HL-60/S4 treated with phorbol 12-myristate 13-acetate at 8.2 ng/mL for 4 days and 3 days (cell line): ENCODE results near the gene CALY.

Source experiments
- in situ Hi-C: fragments of 300-500 bp; cut with MboI; formaldehyde crosslinking; loops from 2 replicates; pipeline ENCODE4 v1.15.0; 2022; ENCODE audit warnings: low sequenced_read_pairs

Gene CALY

GRCh38 chr10:133312769-133313145 lies 23.9 kb downstream of the CALY start:
- in situ Hi-C loops, result no loop called here

DNA sequence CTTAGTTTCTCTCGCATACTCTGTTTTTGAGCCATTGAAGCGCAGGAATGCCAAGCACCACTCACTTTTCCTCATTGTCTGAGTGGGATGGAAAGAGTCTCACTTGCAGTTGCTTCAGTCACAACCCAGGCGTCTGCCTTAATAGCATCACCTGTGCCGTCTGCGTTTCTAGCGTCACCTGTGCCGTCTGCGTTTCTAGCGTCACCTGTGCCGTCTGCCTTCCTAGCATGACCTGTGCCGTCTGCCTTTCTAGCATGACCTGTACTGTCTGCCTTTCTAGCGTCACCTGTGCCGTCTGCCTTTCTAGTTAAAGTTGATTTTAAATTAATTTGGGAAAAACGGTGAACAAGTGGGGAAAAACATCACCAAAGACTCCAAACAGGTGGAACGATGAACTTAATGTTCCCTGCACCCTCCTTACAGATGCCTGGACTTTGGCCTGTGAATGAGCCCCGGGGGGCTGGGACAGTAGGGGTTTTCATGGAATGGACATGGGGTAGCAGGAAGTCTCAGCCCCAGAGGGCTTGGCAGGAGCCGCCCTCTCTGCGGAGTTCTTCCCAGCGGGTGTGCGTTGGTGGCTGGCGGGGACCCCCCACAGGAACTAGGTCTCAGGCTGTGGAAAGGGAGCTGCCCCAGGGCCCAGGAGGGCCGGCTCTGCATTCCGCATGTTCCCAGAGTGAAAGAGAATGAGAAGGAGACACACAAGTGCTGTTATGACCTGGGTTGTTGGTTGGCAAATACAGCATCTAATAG lies 24.5 kb downstream of the CALY start:
- in situ Hi-C loops, result no loop called here

DNA sequence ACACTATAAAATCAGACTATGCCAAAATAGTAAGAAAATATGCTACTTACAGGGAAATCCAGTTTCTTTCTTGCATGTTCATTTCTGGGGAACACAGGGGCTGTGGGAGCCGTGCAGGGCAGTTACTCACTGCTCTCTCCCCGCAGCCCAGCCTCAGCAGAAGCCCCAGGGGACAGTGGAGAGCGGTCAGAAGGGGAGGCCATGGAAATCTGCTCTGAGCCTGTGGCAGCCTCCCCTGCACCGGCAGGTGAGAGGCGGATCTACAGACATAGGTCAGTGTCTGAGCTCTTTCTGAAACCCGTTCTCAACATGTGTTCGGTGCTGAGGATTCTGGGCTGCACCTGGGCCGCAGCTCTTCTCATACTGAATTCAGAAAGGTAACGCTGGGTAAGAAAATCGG lies 25.1 kb downstream of the CALY start:
- in situ Hi-C loops, result no loop called here

- in situ Hi-C loops, result no loop called here
These were observed 25.9 kb downstream of the CALY start for GRCh38 chr10:133310789-133311188.

DNA sequence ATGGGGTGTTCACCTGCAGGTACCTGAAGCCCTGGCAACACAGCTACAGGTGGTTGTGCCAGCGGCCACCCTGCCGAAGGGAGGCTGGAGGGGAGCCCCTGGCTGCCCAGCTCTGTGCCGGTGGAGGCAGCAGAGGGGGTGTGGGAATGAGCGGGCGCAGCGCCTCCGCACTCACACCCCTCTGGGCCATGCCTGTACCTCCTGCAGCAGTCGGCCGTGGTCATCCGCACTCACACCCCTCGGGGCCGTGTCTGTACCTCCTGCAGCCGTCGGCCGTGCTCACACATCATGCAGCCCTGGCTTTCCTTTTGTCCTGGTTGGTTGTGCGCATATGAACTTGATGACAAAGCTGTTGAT lies 26.3 kb downstream of the CALY start:
- in situ Hi-C loops, result no loop called here

- in situ Hi-C loops, result no loop called here
These were observed 26.8 kb downstream of the CALY start for GRCh38 chr10:133309720-133310398.

- in situ Hi-C loops, result no loop called here
These were observed 27.5 kb downstream of the CALY start for GRCh38 chr10:133309100-133309719.

DNA sequence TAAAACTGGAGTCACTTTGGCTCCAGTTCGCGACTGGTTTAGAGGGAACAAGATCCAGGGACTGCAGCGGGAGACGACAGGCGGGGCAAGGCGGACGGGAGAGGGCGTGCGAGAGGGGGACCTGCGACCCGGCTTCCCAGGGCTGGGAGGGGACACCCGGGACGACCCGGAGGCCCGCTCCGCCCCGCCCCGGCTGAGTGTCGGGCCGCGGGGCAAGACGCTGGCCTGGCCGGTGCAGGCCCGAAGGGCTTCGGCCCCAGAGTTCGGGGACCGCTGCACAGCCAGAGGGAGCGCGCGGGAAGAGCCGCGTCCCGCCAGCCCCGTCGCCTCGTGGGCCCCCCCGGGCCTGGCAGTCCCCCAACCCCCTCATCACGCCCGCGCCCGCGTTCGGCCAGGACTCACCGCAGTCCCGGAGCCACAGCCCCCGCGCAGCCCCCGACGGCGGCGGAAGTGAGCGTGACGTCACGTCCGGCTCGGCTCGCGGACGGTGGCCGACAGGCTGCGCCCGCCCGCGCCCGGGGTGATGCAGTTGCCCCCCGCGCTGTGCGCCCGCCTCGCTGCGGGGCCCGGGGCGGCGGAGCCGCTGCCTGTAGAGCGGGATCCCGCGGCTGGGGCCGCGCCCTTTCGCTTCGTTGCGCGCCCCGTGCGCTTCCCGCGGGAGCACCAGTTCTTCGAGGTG lies 28.1 kb downstream of the CALY start, which contains the start of the genes TUBGCP2 and ZNF511:
Gene TUBGCP2, minus strand, starts transcription at position 452 of the 679 bp plus-strand sequence. CDS start 5,931 bp downstream, outside the sequence.
Gene ZNF511, plus strand, starts transcription at position 494 of the 679 bp plus-strand sequence. Its CDS starts 30 bp downstream, at position 524.
- in situ Hi-C loops, result no loop called here

DNA sequence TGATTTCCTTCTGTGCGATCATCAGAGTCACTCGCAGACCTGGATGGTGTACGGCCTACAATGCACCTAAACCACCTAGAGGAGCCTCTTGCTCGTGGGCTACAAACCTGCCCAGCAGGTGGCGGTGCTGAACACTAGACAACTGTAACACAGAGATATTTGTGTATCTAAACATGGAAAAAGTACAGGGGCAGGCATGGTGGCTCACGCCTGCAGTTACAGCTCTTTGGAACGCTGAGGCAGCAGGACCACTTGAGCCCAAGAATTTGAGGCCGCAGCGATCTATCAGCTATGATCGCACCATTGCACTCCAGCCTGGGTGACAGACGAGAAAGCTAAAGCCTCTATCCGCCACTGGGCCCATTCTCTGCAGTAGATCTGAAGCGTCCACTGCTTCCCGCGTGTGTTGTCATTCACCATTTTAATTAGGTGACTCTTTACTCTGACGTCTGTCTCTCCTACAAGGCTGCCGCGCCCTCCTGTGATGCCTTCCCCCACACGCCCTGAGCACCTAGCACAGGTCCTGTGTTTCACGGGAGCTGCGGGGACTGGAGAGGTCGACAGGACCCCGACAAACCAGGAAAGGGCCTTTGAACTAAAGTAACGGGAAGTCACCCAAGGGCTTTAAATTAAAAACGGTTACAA lies 28.8 kb downstream of the CALY start:
- in situ Hi-C loops, result no loop called here

DNA sequence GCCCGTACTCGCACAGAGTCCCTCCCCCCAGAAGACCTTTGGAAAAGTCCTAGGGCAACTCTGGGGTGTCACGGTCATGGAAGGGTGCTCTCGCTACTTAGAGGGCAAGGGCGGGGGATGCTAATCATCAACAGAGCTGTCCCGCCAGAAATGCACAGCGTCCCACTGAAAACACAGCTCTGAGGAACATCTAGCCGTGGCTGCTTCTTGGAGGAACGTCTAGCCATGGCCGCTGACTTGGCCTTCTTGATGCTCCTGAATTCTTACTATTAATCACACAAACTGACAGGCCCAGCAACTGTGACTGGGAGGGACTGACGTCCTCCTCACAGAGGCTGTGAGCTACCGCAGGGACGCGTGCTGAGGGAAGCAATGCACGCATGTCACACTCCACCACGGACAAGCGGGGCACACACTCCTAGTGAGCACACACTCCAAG lies 29.7 kb downstream of the CALY start:
- in situ Hi-C loops, result no loop called here

DNA sequence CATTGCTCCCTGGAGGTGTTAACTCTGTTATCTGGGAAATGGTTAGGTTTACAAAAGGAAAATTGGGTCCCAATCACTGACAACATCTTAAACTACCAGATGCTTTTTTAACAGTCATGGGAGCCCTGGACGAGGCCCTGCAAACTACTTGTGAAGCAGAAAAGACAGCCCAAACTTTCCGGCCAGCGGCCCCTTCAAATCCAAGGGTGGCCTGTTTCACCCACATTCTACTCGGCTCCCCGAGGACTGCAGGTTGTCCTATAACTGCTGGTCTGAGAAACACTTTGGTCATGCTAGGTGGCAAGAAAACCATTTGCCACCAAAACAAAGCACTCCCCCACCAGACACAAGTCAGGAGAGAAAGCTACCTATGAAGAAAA lies 30.6 kb downstream of the CALY start:
- in situ Hi-C loops, result no loop called here

DNA sequence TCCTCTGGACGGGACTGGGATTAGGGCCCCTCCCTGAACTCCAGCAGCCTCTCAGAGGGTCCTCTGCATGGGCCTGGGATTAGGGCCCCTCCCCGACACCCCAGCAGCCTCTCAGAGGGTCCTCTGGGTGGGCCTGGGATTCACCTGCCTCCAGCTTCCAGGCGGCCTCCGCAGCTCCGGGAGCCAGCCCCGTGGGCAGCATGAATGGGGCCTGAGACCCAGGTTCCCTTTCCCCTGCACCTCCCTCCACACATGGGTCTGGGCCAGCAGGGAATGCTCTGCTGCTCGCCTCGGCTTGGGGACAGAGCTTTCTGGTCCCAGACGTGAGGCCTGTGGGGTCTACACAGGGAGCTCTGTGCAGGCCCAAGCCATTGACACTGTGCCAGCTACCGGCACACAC lies 33.5 kb downstream of the CALY start:
- in situ Hi-C loops, result no loop called here

GRCh38 chr10:133302230-133302629 lies 34.5 kb downstream of the CALY start:
- in situ Hi-C loops, result no loop called here

GRCh38 chr10:133299738-133300137 lies 37.0 kb downstream of the CALY start:
- in situ Hi-C loops, result no loop called here

- in situ Hi-C loops, result no loop called here
These were observed 37.5 kb downstream of the CALY start for GRCh38 chr10:133299224-133299623.

DNA sequence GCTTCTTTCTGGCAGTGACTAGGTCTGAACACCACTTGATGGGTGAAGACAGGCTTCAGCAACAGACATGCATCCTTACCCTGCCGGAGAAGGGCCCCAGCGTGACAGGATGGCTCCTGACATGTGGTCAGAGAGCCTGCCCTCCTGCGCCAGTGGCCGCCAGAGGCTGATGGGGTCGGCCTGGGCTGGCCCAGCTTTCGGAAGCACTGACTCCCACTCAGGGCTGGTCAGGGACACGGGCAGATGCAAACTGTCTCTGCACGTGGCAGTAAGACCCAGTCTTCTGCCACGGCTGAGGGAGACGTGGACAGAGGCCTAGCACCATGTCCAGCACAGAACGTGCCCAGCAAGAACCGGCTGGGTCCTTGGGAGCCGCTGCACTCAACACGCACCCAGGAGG lies 38.2 kb downstream of the CALY start:
- in situ Hi-C loops, result no loop called here

GRCh38 chr10:133297504-133297903 lies 39.2 kb downstream of the CALY start:
- in situ Hi-C loops, result no loop called here

DNA sequence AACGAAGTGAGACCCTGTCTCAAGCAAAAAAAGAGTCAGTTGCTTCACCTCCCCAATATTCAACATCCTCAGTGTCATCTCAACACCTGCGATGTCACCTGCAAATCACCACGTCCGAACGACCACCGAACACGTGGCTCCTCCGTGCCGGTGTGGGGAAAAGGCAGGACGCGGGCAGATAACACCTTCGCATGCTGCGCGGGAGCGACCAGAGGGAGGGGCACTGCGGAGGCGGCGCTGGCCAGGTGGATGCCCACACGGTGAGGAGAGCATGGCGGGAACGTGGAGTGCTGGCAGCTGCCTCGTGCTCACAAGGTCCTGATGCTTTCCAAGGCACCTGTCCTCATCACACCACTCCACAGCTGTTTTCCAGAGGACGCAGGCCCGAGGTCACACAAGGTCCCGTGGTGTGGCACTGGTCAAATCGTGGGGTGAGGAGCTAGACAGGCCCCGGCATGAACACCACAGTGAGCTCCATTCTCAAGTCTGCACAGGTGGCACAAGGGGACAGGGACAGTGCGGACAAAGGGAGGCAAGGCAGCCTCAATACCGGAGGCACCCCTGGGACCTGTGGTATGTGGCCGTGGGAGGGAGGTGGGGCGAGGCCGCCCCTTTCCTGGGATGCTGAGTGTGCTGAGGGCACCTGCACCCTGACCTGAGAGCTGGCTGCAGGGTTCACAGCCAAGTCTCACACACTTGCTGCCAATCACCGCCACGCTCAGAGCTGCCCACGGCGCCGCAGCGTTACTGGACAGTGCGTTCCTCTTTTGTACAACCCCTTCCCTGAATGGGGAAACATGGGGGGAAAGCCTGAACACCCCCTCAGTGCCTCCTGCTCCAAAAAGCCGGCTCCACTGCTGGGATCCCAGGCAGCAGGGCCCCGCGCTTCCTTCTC lies 41.0 kb downstream of the CALY start:
- in situ Hi-C loops, result no loop called here

DNA sequence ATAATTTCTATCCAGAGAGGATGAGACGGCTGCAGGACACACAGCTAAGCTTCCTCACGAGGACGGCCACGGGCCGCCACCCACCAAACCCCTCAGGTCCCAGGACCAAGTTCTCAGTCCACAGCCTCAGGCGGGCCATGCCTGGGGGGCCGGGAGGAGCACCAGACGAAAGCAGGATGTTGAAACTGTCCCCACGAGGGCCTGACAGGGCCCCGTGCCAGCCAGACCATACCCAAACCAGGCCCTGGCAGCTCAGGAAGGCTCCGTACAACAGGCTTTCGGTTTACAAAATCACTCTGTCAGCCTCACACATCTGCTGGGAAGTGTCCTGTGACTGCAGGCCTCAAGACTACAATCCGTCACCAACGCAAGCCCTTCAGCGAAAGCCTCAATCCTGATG lies 42.5 kb downstream of the CALY start:
- in situ Hi-C loops, result no loop called here

- in situ Hi-C loops, result no loop called here
These were observed 42.9 kb downstream of the CALY start for GRCh38 chr10:133293810-133294119.
